ENCODE data around the gene CALB2. TPM values are rescaled to one million over a fixed set of nuclear protein-coding genes. Genes with fewer than 3 reads are reported as not detected.

Gene CALB2
- total RNA-seq, 1 donor: under 0.01 TPM

- H3K4me3 ChIP-seq (ENCODE audit: low read depth, low read length): no peak overlapping the region
- TF ChIP-seq CTCF (IDR thresholded peaks at IDR 0.05; ENCODE audit: insufficient read depth, low read depth, low read length): no peak
- DNase-seq (ENCODE audit: low read depth): no peak
Observed at GRCh38 chr16:71368958-71369357, 10.4 kb downstream of the CALB2 start.

GRCh38 chr16:71369494-71369893 is 11.0 kb downstream of the CALB2 start:
- TF ChIP-seq CTCF (IDR thresholded peaks at IDR 0.05; ENCODE audit: insufficient read depth, low read depth, low read length): no peak
- no peak for DNase-seq (ENCODE audit: low read depth)
- H3K4me3 ChIP-seq (ENCODE audit: low read depth, low read length): no peak overlapping the region

- H3K4me3 ChIP-seq (ENCODE audit: low read depth, low read length): no peak overlapping the region
- no peak for TF ChIP-seq CTCF (IDR thresholded peaks at IDR 0.05; ENCODE audit: insufficient read depth, low read depth, low read length)
- no peak for DNase-seq (ENCODE audit: low read depth)
Observed at GRCh38 chr16:71371237-71371636, 12.7 kb downstream of the CALB2 start.

GRCh38 chr16:71373073-71373472 is 14.6 kb downstream of the CALB2 start:
- no peak overlapping the region for H3K4me3 ChIP-seq (ENCODE audit: low read depth, low read length)
- peak; percentile 69 for DNase-seq (ENCODE audit: low read depth)
- TF ChIP-seq CTCF (IDR thresholded peaks at IDR 0.05; ENCODE audit: insufficient read depth, low read depth, low read length): no peak

- no peak for TF ChIP-seq CTCF (IDR thresholded peaks at IDR 0.05; ENCODE audit: insufficient read depth, low read depth, low read length)
- H3K4me3 ChIP-seq (ENCODE audit: low read depth, low read length): no peak overlapping the region
Observed at GRCh38 chr16:71376465-71377157, 18.1 kb downstream of the CALB2 start.

GRCh38 chr16:71379711-71380110 is 21.2 kb downstream of the CALB2 start:
- DNase-seq (ENCODE audit: low read depth): no peak
- no peak for TF ChIP-seq CTCF (IDR thresholded peaks at IDR 0.05; ENCODE audit: insufficient read depth, low read depth, low read length)
- no peak overlapping the region for H3K4me3 ChIP-seq (ENCODE audit: low read depth, low read length)

More at GRCh38 chr16:71376465-71377157, 18.1 kb downstream of the CALB2 start:
- no peak for DNase-seq (ENCODE audit: low read depth)

GRCh38 chr16:71380831-71381230 is 22.3 kb downstream of the CALB2 start:
- H3K4me3 ChIP-seq (ENCODE audit: low read depth, low read length): no peak overlapping the region
- DNase-seq (ENCODE audit: low read depth): no peak
- no peak for TF ChIP-seq CTCF (IDR thresholded peaks at IDR 0.05; ENCODE audit: insufficient read depth, low read depth, low read length)
